Fibroblast of pulmonary artery (primary cell): ENCODE data around the gene NTRK2.

Experiments used
- DNase-seq: peaks from one replicate; pipeline ENCODE4 v3.0.0-alpha.2; 2010; ENCODE audit warnings: low read depth
- H3K4me3 ChIP-seq: replicated peaks from 2 replicates; pipeline ENCODE4 v1.5.1; 2011; ENCODE audit warnings: low read depth, mild to moderate bottlenecking, control low read depth, low read length, moderate library complexity
- TF ChIP-seq, protein P1 (sequence below): IDR thresholded peaks from 2 replicates; pipeline ENCODE4 v1.5.1; 2011; ENCODE audit warnings: mild to moderate bottlenecking, control low read depth, low read length, inconsistent platforms; ENCODE audit errors: missing control alignments

The NTRK2 gene

DNA sequence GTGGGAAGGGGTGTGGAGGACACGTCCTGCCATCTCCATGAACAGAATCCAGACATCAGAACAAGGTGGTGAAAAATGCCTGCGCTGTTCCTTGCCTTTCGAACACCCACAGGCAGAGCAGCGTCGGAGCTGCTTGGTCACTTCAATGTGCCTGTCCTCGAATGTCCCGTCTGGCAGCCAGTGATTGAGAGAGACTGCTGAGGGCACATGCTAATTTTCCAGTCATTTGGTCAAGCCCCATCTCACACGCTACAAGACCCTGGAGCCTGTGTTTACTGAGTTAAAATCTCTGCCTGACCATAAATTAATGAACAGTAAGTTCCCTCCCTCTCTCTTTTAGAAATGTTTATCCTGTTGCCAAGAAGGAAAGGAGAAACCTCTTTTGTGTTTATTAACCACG, 149.3 kb downstream of the NTRK2 start:
- no peak for DNase-seq
- H3K4me3 ChIP-seq: no peak overlapping the region
- TF ChIP-seq, protein P1, sequence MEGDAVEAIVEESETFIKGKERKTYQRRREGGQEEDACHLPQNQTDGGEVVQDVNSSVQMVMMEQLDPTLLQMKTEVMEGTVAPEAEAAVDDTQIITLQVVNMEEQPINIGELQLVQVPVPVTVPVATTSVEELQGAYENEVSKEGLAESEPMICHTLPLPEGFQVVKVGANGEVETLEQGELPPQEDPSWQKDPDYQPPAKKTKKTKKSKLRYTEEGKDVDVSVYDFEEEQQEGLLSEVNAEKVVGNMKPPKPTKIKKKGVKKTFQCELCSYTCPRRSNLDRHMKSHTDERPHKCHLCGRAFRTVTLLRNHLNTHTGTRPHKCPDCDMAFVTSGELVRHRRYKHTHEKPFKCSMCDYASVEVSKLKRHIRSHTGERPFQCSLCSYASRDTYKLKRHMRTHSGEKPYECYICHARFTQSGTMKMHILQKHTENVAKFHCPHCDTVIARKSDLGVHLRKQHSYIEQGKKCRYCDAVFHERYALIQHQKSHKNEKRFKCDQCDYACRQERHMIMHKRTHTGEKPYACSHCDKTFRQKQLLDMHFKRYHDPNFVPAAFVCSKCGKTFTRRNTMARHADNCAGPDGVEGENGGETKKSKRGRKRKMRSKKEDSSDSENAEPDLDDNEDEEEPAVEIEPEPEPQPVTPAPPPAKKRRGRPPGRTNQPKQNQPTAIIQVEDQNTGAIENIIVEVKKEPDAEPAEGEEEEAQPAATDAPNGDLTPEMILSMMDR: no peak

DNA sequence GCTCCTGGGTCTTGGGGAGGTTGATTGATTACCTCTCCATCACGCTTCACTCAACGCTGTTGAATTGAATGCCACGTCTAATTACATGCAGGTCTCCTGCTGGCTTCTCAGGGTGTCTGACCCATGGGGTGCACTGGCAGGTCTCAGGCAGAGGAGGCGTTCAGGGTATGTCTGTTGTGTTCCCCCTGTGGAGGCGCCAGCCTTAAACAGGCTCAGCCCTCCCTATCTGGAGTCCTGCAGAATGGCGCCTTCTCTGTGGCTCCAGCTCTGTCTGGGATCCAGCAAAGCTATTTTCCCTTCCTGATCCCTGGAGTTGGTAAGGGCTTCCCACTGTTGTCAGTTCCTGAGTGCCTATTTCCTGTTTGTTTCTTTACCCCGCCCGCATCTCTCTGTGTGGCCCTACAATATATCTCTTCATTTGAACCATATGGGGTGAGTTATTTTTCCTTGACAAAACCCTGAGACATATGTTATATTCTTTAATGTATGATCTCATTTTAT, 150.0 kb downstream of the NTRK2 start:
- H3K4me3 ChIP-seq: no peak overlapping the region
- no peak for DNase-seq
- TF ChIP-seq, protein P1: no peak

DNA sequence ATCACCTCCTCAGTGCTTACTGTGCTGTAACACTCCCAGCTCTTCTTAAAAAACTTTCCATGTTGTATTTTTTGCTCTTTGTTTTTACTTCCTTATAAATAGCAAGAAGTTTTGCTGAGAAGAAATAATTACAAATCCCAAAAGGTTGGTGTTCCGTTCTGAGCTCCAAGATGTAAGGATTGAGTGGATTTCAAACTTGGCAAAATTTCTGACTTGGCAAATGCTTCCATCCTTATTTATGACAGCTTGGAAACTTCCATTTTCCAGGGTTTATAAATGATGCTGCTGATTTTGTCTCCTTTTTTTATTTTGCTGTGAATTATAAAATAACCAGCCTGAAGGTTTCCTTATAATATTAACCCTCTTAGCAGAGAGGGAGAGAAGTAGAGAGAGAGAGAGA, 151.9 kb downstream of the NTRK2 start:
- no peak for DNase-seq
- TF ChIP-seq, protein P1: no peak
- no peak overlapping the region for H3K4me3 ChIP-seq

DNA sequence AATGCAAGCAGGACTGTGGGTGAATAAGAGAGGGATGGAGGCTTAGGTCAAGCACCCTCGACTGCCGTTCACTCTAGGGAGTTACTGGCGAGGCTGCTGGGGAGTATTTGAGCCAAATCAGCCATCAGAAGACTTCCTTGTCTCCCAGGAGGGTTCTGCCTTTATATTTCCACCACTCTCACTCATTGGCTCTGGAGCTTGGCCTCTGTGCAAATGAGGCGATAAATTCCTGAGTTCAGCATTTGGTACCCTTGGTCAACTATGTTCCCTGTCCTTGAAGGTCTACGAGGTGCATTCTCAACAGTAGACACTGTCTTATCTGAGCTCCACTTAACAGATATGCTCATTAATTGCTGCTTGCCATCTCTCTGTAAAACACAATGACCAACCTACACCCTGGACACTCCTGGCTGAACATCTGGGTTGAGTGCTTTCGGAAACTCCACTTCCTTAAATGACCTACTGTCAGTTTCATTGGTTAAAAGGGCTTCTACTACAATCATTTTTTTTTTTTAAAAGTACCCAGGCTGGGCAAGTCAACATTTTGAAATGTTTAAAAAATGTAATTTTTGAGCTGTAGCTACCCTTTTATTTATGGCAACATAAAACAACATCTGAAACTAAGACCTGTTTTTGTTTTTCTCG, 153.2 kb downstream of the NTRK2 start:
- no peak for DNase-seq
- TF ChIP-seq, protein P1: no peak
- no peak overlapping the region for H3K4me3 ChIP-seq

DNA sequence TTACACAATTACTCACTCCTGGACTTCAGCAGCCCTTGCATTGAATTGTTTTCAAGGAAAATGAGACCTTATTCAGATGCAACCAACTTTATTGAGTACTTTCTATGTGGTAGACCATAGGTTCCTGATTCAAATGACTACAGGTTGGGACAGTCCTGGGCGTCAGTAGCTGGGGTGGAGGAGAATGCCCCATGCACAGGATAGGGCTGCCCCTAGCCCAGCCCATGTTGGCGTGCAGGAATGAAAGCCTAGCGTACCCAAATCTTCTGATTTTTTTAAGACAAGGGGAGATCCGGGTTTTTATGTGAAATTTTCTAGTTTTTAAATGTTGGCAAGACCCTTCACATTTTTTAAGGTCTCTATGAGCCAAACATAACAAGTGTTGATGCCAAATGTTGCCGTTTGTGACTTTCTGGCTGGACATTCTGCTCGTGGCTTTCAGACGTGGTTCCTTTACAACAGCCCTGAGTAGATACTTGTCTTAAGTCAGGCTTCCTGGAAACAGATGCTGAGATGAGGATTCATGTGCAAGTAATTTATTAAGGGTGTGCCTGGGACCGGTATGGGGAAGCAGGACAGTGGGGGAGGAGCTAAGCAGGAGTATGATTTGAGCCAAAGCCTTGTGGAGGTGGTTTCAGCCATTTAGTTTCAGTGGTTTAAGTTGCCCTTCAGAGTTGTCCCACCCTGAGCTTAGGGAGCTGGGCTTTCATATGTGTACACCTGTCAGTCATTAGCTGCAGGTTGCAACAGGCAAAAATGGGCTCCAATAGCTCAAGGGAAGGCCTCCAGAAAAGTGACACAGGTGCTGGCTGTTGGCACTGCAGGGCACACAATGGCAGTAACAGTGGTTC, 154.1 kb downstream of the NTRK2 start:
- no peak overlapping the region for H3K4me3 ChIP-seq
- TF ChIP-seq, protein P1: no peak
- DNase-seq: peak; percentile 1

DNA sequence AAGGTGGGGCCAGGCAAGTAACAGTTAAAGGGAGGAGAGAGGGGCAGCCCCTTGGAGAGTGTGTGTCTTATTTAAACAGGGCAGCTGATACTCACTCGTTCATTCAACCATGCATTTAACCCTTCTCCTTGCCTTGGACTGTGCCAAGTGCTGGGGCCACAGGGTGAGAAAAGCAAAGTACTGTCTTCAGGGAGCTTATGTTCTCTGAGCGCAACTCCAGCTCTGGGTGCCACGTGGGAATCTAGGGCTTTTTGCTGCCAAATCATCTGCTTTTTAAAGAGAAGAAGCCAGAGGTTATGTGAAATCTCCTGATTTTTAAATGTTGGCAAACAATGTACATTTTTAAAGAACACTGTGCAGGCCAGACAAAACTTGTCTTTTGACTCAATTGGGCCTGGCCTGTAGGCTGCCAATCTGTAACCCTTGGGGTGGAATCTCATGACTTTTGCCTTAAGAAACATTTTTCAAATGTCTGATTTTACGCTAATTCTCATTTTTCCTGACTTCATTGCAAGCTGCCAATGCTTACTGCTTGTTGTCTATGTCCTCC, 157.8 kb downstream of the NTRK2 start:
- no peak overlapping the region for H3K4me3 ChIP-seq
- no peak for DNase-seq
- TF ChIP-seq, protein P1: no peak
